ENCODE data around the gene FABP3.

- TF ChIP-seq CTCF (IDR thresholded peaks at IDR 0.05; ENCODE audit: low read depth, low read length) (no peak), EZH2phosphoT487 (IDR thresholded peaks at IDR 0.05; ENCODE audit: low read depth) (no peak)
Measured at GRCh38 chr1:31361607-31362006, 11.3 kb downstream of the FABP3 start.
